Breast epithelium (tissue), 3 donors: ENCODE results near the gene ERFE.

Experiments used
- POLR2A ChIP-seq: fragments of 450-650 bp; IDR thresholded peaks from one replicate; pipeline ENCODE4 v1.6.1; 2016; ENCODE audit warnings: antibody characterized with exemption, mild to moderate bottlenecking, moderate library complexity
- TF ChIP-seq, protein P1 (sequence below), 3 donors: fragments of 450-650 bp; IDR thresholded peaks; one replicate each; pipeline ENCODE4 v1.5.1; 2016 to 2017; ENCODE audit warnings: antibody characterized with exemption in 3 of 3, mild to moderate bottlenecking in 3 of 3, moderate library complexity in 3 of 3

DNA sequence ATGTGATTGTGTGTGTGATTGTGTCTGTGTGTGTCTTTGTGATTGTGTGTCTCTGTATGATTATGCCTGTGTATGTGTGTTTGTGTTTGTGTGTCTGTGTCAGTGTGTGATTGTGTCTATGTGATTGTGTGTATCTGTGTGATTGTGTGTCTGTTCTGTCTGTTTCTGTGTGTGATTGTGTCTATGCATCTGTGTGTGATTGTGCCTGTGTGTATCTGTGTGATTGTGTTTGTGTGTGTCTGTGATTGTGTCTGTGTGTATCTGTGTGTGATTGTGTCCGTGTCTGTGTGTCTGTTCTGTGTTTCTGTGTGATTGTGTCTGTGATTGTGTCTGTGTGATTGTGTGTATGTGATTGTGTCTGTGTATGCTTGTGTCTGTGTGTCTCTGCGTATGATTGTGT lies 32.4 kb upstream of the ERFE start:
- TF ChIP-seq, protein P1, sequence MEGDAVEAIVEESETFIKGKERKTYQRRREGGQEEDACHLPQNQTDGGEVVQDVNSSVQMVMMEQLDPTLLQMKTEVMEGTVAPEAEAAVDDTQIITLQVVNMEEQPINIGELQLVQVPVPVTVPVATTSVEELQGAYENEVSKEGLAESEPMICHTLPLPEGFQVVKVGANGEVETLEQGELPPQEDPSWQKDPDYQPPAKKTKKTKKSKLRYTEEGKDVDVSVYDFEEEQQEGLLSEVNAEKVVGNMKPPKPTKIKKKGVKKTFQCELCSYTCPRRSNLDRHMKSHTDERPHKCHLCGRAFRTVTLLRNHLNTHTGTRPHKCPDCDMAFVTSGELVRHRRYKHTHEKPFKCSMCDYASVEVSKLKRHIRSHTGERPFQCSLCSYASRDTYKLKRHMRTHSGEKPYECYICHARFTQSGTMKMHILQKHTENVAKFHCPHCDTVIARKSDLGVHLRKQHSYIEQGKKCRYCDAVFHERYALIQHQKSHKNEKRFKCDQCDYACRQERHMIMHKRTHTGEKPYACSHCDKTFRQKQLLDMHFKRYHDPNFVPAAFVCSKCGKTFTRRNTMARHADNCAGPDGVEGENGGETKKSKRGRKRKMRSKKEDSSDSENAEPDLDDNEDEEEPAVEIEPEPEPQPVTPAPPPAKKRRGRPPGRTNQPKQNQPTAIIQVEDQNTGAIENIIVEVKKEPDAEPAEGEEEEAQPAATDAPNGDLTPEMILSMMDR (IDR thresholded peaks at IDR 0.05), result no peak
- TF ChIP-seq POLR2A, result no peak
